GM21786 (cell line): ENCODE data around the gene APEH.
"Not testable (repeated sequence)": the region's sequence is repeated elsewhere in the genome, so short reads cannot be mapped to it uniquely, and the experiment has no call there.

ENCODE experiments used
- ATAC-seq: cut with Tn5 transposase; IDR thresholded peaks from one replicate; pipeline ENCODE4 v1.9.1; 2021; ENCODE audit not compliant: unreplicated experiment

APEH gene

GRCh38 chr3:49667701-49668413, 6.3 kb upstream of the APEH start:
- ATAC-seq: no peak

DNA sequence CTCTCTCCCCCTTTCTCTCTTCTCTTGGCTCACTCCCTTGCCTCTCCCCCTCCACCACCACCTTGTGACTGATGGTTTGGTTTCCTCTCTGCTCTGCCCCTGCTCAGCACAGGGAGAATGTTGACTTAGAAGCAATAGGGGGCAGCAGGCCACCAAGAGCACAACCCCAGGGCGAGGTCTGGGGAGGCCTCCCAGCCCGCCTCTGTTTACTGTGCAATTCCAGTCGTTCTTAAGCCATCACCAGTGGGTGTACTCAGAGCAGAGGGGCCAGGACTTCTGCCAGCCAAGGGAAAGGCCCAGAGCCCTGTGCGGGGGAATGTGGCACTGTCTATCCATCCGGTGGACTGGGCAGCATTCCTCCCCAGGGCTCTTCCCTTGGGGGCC, 5.7 kb upstream of the APEH start:
- ATAC-seq: no peak

- no peak for ATAC-seq
These were observed 5.3 kb upstream of the APEH start for GRCh38 chr3:49668861-49669260.

GRCh38 chr3:49669352-49669751, 4.8 kb upstream of the APEH start:
- ATAC-seq: no peak

- no peak for ATAC-seq
These were observed 3.2 kb upstream of the APEH start for GRCh38 chr3:49670940-49671290.

DNA sequence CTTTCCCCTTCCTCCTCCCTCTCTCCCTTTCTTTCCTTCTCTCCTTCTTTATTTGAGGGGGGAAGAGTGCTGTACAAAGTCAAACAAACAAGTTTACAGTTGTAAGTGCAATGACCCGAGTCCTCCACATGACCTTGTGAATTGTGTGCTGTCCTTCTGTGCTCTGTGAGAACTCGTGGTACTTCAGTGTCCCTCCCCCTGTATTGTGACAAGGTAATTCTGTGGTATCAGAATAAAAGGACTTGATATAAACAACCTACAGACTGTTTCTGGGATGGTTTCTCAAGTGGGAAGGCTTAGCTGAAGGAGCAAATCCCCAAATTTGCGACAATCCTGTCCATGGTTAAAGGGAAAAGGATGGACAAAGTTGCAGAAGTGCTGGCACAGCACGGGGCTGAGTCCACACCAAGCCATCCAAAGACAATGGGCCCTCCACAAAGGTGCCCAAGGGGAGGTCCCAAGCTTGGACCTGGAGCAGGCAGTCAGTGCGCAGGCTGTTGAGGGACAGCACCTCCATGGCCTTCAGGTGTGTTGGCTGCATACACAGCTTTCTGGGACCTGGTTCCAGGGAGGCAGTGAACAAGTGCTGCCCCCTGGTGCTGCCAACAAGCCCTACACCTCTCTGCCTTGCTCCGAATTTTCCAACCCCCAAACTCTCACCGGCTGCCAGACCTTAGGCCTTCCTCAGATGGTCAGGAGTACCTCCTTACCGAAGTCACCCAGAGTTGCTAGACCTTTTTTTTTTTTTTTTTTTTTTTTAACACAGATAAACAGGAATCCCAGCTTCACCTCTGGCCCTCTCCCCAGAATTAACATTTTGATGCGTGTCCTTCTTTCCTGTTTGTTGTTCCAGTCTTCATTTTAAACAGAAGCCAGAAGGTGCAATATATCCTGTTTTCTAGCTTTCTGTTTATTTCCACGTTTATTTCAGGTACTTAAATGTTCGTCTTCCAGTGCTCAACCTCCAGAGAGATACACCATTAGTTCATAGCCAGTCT, 2.6 kb upstream of the APEH start:
- no peak for ATAC-seq

DNA sequence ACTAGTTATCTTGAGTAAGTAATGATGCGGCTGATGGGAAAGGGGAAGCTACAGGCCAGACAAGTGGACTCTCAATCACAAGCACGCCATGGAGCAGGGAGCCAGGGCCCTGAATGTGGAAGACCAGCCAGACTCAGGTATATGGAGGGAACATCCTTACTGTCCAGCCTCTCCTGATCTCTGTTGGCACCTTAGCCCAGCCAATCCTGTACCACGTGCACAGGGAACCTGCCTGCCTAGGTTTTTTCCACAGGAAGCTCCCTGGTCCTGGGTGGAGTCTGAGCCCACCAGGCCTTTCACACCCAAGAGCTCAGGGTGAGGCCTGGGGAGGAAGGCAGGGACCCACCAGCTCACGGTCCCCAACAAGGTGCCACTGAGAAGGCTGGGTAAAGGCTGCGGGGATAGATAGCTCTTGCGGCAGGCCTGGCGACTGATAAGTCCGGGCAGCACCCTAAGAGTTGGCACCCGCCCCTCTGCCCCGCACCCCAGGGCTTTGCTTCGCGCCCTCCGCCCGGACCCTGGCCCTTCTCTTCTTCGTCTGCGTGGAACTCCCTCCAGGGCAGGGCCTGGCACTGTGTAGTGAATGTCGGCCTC, 933 bp upstream of the APEH start:
- no peak for ATAC-seq

DNA sequence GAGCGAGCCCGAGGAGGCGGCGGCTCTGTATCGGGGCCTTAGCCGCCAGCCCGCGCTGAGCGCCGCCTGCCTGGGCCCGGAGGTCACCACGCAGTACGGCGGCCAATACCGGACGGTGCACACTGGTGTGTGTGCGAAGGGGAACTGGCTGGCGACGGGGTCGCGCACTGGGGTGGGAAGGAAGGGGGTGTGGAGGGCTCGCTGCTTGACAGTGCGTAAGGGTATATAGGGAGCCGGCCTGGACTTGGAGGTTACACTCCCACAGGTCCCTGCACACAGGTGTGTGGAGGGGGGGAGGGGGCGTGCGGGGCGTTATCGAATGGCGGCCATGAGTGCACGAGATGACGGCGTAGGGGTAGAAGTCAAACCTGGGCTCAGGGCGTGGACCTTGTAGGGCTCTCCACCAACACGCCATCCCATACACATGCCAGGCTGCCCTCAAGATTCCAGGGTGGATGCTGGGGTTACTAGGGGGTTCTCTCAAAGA, 389 bp downstream of the APEH start:
- ATAC-seq: peak; percentile 9

DNA sequence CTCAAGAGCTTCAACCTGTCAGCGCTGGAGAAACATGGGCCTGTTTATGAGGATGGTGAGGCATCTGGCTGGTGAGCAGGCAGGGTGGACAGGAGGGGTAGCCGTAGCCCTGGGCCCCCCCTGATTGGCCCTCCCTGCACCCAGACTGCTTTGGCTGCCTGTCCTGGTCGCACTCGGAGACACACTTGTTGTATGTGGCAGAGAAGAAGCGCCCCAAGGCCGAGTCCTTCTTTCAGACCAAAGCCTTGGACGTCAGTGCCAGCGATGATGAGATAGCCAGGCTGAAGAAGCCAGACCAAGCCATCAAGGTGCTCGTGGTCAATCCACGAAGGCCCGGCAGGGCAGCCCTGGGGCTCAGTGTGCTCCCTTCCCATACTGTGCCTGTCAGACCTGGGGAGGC, 1.8 kb downstream of the APEH start:
- no peak for ATAC-seq

GRCh38 chr3:49680493-49681231, 6.5 kb downstream of the APEH start:
- no peak for ATAC-seq

DNA sequence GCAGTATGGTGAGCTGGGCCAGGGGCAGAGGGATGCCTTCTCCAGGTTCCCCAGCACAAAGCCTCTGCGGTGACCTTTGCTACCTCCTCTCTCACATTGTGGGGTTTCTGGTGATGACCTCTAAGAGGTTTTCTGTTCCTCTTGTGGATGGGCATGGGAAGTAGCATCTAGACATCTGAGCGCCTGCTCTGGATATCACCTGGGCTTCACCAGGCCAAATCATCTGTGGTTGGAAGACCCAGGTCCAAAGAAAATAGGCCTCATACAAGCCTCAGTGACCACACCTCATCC, 7.0 kb downstream of the APEH start:
- ATAC-seq: no peak

- ATAC-seq: no peak
These were observed 7.4 kb downstream of the APEH start for GRCh38 chr3:49681543-49681942.

DNA sequence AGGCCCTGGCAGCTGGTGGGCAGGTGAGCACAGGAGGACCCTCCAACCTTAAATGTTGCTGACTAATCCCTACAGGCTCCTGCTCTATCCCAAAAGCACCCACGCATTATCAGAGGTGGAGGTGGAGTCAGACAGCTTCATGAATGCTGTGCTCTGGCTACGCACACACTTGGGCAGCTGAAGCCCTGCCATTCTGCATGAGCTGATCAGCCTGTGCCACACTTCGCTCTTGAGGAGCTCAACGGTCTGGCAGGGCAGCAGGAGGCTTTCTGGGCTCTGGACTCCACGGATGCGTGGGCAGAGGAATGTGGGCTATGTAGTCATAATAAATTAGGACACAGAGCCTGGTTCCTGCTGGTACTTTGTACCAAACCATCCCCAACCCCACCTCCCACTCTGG, 9.0 kb downstream of the APEH start:
- no peak for ATAC-seq

DNA sequence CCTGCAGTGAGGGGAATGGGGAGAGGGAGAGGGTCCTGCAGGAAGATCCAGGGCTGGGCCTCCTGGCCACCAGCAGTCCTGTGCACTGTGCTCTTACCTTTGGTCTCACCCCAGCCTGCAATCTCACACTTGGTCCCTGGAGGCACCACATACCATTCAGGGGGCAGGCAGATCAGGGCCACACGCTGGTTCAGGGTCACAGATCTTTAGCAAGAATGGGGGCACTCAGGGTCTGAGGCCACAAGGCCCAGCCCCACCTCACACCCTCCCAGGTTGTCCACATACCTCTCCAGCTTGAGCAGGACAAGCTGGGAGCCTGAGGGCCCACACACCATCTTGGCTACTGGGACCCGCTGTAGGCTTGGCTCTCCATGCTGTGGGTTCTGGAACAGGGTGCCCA, 10.3 kb downstream of the APEH start:
- ATAC-seq: not testable (repeated sequence)

- not testable (repeated sequence) for ATAC-seq
These were observed 11.0 kb downstream of the APEH start for GRCh38 chr3:49685103-49685502.

DNA sequence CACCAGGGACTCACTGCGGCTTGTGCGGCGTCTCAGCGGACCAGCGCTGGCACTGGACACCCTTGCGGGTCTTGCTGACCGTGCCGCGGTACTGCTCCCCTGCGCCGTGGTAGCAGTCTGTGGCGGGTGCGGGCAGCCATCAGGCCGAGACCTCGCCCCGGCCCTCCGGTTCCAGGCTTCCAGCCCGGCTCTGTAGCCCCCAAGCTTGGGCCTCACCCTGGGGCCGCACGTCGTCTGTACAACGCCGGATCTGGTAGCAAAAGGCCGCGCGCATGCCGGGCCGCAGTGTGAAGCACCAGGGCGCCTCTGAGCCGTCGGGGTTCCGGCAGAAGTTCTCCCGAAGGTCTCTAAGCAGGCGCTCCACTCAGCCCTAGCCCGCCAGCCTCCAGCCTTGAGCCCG, 11.7 kb downstream of the APEH start:
- not testable (repeated sequence) for ATAC-seq

DNA sequence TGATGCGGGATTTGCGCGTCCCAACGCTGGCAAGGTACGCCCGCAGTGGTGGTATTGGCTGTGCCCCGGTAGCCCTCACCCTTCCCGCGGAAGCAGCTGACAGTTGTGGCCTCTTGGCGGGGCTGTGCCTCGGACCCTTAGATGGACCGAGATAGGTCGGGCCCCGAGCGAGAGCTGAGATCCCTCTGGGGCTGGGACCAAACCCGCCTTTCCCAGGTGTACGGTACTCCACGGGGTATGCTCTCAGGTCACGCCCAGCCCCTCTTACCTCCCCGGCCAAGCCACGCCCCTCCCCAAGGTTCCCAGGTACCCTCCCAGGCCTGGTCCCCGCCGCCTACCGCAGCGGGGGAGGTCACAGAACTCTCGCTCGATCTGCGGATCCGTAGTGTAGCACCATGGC, 12.2 kb downstream of the APEH start:
- not testable (repeated sequence) for ATAC-seq

DNA sequence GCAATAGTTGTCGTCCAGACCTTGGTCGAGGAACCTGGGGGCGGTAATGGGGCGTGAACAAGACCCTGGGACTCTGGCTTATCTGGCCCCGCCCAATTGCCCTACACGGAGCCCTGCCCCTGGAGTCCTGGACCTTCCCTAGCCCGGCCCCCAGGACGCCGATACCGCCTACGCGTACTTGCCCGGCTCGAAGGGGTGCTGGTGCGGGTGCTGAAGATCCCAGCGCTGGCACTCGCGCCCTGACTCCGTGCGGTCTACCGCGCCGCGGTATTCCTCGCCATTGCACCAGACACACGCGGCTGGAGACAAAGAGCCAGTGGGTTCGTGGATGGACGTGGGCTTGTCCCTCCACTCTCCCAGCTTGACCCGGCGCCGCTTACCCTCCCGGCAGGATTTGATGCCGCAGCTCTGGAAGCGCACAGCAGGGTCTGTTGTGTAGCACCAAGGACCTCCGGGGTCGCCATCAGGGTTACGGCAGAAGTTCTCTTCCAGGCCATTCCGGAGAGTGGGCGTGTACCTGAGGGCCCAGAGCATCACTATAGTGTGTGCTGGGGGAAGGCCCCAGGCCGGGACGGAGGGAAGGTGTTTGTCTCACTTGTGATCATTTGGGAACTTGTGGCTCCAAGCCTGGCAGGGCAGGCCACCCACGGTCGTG, 12.7 kb downstream of the APEH start:
- ATAC-seq: not testable (repeated sequence)

DNA sequence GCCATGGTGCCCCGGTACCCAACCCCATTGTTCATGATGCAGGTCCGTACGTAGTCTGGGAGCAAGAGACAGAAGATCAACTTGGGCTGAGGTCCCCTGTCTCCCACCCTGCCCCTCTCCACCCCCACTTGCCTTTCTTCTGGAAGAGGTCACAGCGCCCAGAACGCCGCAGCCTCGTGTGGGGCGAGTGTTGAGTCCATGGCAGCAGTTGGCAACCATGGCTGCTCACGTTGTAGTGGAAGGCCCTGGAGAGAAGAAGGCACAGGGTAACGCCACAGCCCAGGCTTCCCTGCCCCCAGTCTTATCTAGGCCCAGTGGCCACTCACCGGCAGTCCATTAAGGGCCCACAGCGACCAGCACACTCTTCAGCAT, 13.3 kb downstream of the APEH start:
- ATAC-seq: not testable (repeated sequence)

GRCh38 chr3:49688338-49689045, 14.3 kb downstream of the APEH start:
- peak; percentile 5 for ATAC-seq
